Progenitor cell of endocrine pancreas (in vitro differentiated cells): ENCODE measurements around the gene LDLRAD4. TPM values are rescaled to one million over a fixed set of nuclear protein-coding genes. Genes with fewer than 3 reads are reported as not detected.

Experiments
- DNase-seq: peaks from one replicate; pipeline ENCODE4 v3.0.0; 2021; ENCODE audit warnings: low spot score; ENCODE audit not compliant: unreplicated experiment
- H3K27ac Mint-ChIP-seq: 2 replicates; pipeline ENCODE4 v1.8.0; 2021; ENCODE audit warnings: mild to moderate bottlenecking, moderate library complexity, mixed read lengths
- H3K27me3 Mint-ChIP-seq: 2 replicates; pipeline ENCODE4 v1.8.0; 2021; ENCODE audit warnings: mixed read lengths
- H3K36me3 Mint-ChIP-seq: 2 replicates; pipeline ENCODE4 v1.8.0; 2022; ENCODE audit warnings: mixed read lengths; ENCODE audit not compliant: insufficient read depth
- H3K4me1 Mint-ChIP-seq: 2 replicates; pipeline ENCODE4 v1.8.0; 2021; ENCODE audit warnings: low read depth, mixed read lengths
- H3K4me3 Mint-ChIP-seq: 2 replicates; pipeline ENCODE4 v1.8.0; 2021; ENCODE audit warnings: low read depth, mild to moderate bottlenecking, moderate library complexity, mixed read lengths
- H3K9me3 Mint-ChIP-seq: 2 replicates; pipeline ENCODE4 v1.8.0; 2021; ENCODE audit warnings: low read depth, mixed read lengths
- CTCF ChIP-seq: fragments of 200-600 bp; sonication (generic); IDR thresholded peaks from one replicate; pipeline ENCODE4 v1.5.0; 2021; ENCODE audit warnings: antibody characterized with exemption, mild to moderate bottlenecking; ENCODE audit not compliant: unreplicated experiment
- total RNA-seq: library from RNA; stranded (reverse); gene quantifications from 2 replicates; pipeline ENCODE4 v1.2.1, GENCODE V29; 2021

Gene LDLRAD4
- total RNA-seq, 1 donor from 2014 or later = 3.8 TPM

DNA sequence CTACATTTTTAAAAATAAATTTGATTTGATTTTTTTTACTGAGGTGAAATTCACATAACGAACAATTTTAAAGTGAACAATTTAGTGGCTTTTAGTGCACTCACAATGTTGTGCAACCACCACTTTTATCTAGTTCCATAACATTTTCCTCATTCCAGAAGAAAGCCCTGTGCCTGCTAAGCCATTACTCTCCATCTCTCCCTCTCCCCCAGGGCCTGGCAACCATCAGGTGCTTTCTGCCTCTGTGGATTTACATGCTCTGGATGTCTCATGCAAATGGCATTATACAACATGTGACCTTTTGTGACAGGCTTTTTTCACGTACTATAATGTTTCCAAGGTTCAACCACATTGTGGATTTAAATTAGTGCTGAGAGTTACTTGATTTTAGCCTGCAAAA lies 19.9 kb upstream of the LDLRAD4 start:
- peaks cover 5% of the 10 kb centered on the region for H3K27me3 Mint-ChIP-seq
- no peak overlapping the region for H3K27ac Mint-ChIP-seq
- TF ChIP-seq CTCF = no peak
- no peak overlapping the region for H3K4me3 Mint-ChIP-seq
- H3K36me3 Mint-ChIP-seq = peaks cover 4% of the 10 kb centered on the region
- no peak for DNase-seq
- H3K4me1 Mint-ChIP-seq = no peaks in the 10 kb centered on the region
- peaks cover 20% of the 10 kb centered on the region for H3K9me3 Mint-ChIP-seq

DNA sequence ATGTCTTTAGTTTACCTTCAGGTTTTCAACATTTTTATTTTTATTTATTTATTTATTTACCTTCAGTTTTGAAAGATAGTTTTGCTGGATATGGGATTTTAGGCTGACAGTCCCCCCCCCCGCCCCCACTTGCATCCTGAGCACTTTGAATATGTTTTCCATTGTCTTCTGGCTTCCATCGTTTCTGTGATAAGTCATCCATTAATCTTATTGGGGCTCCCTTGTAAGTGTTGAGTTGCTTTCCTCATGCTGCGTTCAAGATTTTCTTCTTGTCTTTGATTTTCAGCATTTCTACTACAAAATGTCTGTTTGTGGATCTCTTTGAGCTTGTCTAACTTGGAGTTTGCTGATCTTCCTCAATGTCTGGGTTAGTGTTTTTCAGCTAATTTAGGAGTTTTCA lies 19.4 kb upstream of the LDLRAD4 start:
- Mint-ChIP-seq H3K9me3 (peaks cover 20% of the 10 kb centered on the region), H3K4me1 (no peaks in the 10 kb centered on the region), H3K27me3 (peaks cover 5% of the 10 kb centered on the region), H3K27ac (no peak overlapping the region), H3K4me3 (no peak overlapping the region), H3K36me3 (peaks cover 4% of the 10 kb centered on the region)
- no peak for DNase-seq
- TF ChIP-seq CTCF = no peak

GRCh38 chr18:13201292-13201691 lies 17.3 kb upstream of the LDLRAD4 start:
- H3K4me3 Mint-ChIP-seq = no peak overlapping the region
- H3K4me1 Mint-ChIP-seq = no peaks in the 10 kb centered on the region
- no peak for DNase-seq
- H3K27ac Mint-ChIP-seq = no peak overlapping the region
- no peak for TF ChIP-seq CTCF
- peaks cover 5% of the 10 kb centered on the region for H3K27me3 Mint-ChIP-seq
- peaks cover 18% of the 10 kb centered on the region for H3K9me3 Mint-ChIP-seq
- H3K36me3 Mint-ChIP-seq = peaks cover 4% of the 10 kb centered on the region

GRCh38 chr18:13202571-13202970 lies 16.0 kb upstream of the LDLRAD4 start:
- no peak for TF ChIP-seq CTCF
- H3K36me3 Mint-ChIP-seq = peaks cover 4% of the 10 kb centered on the region
- H3K27ac Mint-ChIP-seq = no peak overlapping the region
- no peak overlapping the region for H3K4me3 Mint-ChIP-seq
- no peaks in the 10 kb centered on the region for H3K4me1 Mint-ChIP-seq
- H3K9me3 Mint-ChIP-seq = peaks cover 18% of the 10 kb centered on the region
- DNase-seq = no peak
- H3K27me3 Mint-ChIP-seq = peaks cover 7% of the 10 kb centered on the region

- Mint-ChIP-seq H3K9me3 (no peaks in the 10 kb centered on the region), H3K36me3 (no peaks in the 10 kb centered on the region), H3K4me3 (no peak overlapping the region), H3K27me3 (peaks cover 16% of the 10 kb centered on the region), H3K27ac (peak overlapping the region; percentile 59), H3K4me1 (no peaks in the 10 kb centered on the region)
- no peak for TF ChIP-seq CTCF
- no peak for DNase-seq
Observed at GRCh38 chr18:13206301-13206700, 12.3 kb upstream of the LDLRAD4 start.

DNA sequence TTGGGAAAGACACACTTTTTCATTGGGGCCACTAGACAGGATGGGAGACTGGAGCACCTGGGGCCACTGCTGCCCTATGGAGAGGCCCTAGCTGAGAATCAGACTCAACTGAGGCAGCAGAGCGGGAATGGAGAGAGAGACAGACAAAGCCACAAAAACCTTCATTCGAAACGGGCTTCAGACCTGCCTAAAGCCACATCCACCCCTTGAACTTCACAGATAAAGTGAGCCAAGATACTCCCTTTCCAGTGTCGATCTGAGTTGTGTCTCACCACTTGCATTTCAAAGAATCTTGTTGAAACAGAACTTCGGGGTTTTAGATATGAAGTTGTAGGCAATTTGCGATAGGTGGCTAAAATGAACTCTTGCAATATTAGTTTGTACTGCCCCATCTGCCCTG lies 11.3 kb upstream of the LDLRAD4 start:
- Mint-ChIP-seq H3K27me3 (peaks cover 18% of the 10 kb centered on the region), H3K36me3 (no peaks in the 10 kb centered on the region), H3K4me3 (no peak overlapping the region), H3K27ac (no peak overlapping the region), H3K4me1 (no peaks in the 10 kb centered on the region), H3K9me3 (no peaks in the 10 kb centered on the region)
- no peak for DNase-seq
- TF ChIP-seq CTCF = no peak
